Measurements from ENCODE around the gene BRK1.
"Not testable (repeated sequence)": the region's sequence is repeated elsewhere in the genome, so short reads cannot be mapped to it uniquely, and the experiment has no call there.

BRK1 gene

GRCh38 chr3:10090179-10090578 is 25.3 kb upstream of the BRK1 start:
- WGBS (ENCODE audit: extremely low coverage, insufficient coverage, low lambda C conversion rate), result no CpG with 5 or more reads among the region's 6 CpGs
- no peak for DNase-seq
- Histone ChIP-seq H3K56ac (ENCODE audit: low read length) (no peak overlapping the region), H3K27me3 (ENCODE audit: insufficient read depth, low read length, poor library complexity) (no peaks in the 10 kb centered on the region), H3K4me1 (ENCODE audit: control insufficient read depth, low read depth, low read length) (no peaks in the 10 kb centered on the region), H3K27ac (ENCODE audit: low read depth, low read length) (no peak overlapping the region), H3K9ac (ENCODE audit: low read length) (no peak overlapping the region), H2BK15ac (replicated peaks; ENCODE audit: low read depth) (no peak overlapping the region), H2AK5ac (ENCODE audit: low read length) (no peak overlapping the region), H4K5ac (ENCODE audit: low read length) (no peak overlapping the region), H3K18ac (ENCODE audit: low read length) (no peak overlapping the region), H3K23ac (ENCODE audit: low read length) (no peak overlapping the region), H3K79me2 (ENCODE audit: control insufficient read depth, insufficient read depth, low read length) (no peaks in the 10 kb centered on the region), H3K36me3 (ENCODE audit: control insufficient read depth, insufficient read depth, low read length) (peaks cover 17% of the 10 kb centered on the region), H4K8ac (ENCODE audit: low read depth, low read length) (no peak overlapping the region), H3K4me3 (ENCODE audit: low read length) (no peak overlapping the region), H3K4ac (ENCODE audit: low read depth, low read length) (no peak overlapping the region), H2BK5ac (ENCODE audit: low read length) (no peak overlapping the region), H3K79me1 (ENCODE audit: low read length) (no peaks in the 10 kb centered on the region), H2BK120ac (ENCODE audit: low read depth, low read length) (no peak overlapping the region), H3K4me2 (ENCODE audit: low read length) (no peak overlapping the region)

DNA sequence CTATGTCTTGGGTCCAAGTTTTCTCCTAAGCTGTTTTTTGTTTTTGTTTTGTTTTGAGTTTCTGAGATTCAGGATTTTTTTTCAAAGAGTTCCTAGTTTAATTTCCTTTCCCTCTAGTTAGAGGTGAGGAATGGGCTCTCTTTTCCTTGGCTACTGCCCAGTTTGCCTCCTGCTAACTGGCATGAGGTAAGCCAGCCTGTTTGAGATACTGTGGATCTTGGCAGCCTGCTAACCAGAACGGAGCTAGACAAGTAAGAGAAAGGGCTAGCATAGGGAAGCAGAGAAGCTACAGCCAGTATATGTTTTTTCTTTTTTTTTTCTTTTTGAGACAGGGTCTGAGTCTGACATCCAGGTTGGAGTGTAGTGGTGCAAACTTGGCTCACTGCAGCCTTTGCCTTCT is 24.7 kb upstream of the BRK1 start:
- H2BK15ac ChIP-seq (replicated peaks; ENCODE audit: low read depth); H2BK120ac ChIP-seq (ENCODE audit: low read depth, low read length); H3K4me1 ChIP-seq (ENCODE audit: control insufficient read depth, low read depth, low read length); H3K23ac ChIP-seq (ENCODE audit: low read length); H3K27me3 ChIP-seq (ENCODE audit: insufficient read depth, low read length, poor library complexity); H4K8ac ChIP-seq (ENCODE audit: low read depth, low read length); H3K79me1 ChIP-seq (ENCODE audit: low read length); H3K27ac ChIP-seq (ENCODE audit: low read depth, low read length); H3K4ac ChIP-seq (ENCODE audit: low read depth, low read length); H3K4me2 ChIP-seq (ENCODE audit: low read length); H3K56ac ChIP-seq (ENCODE audit: low read length); H3K9ac ChIP-seq (ENCODE audit: low read length); H3K18ac ChIP-seq (ENCODE audit: low read length); H2BK5ac ChIP-seq (ENCODE audit: low read length); H4K5ac ChIP-seq (ENCODE audit: low read length); DNase-seq; H3K79me2 ChIP-seq (ENCODE audit: control insufficient read depth, insufficient read depth, low read length); H2AK5ac ChIP-seq (ENCODE audit: low read length); H3K4me3 ChIP-seq (ENCODE audit: low read length): not testable (repeated sequence)
- no CpG with 5 or more reads among the region's 1 CpG for WGBS (ENCODE audit: extremely low coverage, insufficient coverage, low lambda C conversion rate)
- H3K36me3 ChIP-seq (ENCODE audit: control insufficient read depth, insufficient read depth, low read length), result peaks cover 17% of the 10 kb centered on the region

- H2AK5ac ChIP-seq (ENCODE audit: low read length); H3K23ac ChIP-seq (ENCODE audit: low read length); H3K56ac ChIP-seq (ENCODE audit: low read length); H3K79me1 ChIP-seq (ENCODE audit: low read length); H3K18ac ChIP-seq (ENCODE audit: low read length); H3K4ac ChIP-seq (ENCODE audit: low read depth, low read length); DNase-seq; H2BK15ac ChIP-seq (replicated peaks; ENCODE audit: low read depth); H3K9ac ChIP-seq (ENCODE audit: low read length); H2BK120ac ChIP-seq (ENCODE audit: low read depth, low read length); H3K27me3 ChIP-seq (ENCODE audit: insufficient read depth, low read length, poor library complexity); H2BK5ac ChIP-seq (ENCODE audit: low read length); H4K5ac ChIP-seq (ENCODE audit: low read length); H4K8ac ChIP-seq (ENCODE audit: low read depth, low read length); H3K79me2 ChIP-seq (ENCODE audit: control insufficient read depth, insufficient read depth, low read length); H3K4me3 ChIP-seq (ENCODE audit: low read length); H3K4me1 ChIP-seq (ENCODE audit: control insufficient read depth, low read depth, low read length); H3K27ac ChIP-seq (ENCODE audit: low read depth, low read length); H3K4me2 ChIP-seq (ENCODE audit: low read length): not testable (repeated sequence)
- H3K36me3 ChIP-seq (ENCODE audit: control insufficient read depth, insufficient read depth, low read length), result peaks cover 15% of the 10 kb centered on the region
- WGBS (ENCODE audit: extremely low coverage, insufficient coverage, low lambda C conversion rate), result no CpG with 5 or more reads among the region's 2 CpGs
Measured at GRCh38 chr3:10091387-10091786, 24.1 kb upstream of the BRK1 start.

- H3K23ac ChIP-seq (ENCODE audit: low read length), result no peak overlapping the region
- H3K4ac ChIP-seq (ENCODE audit: low read depth, low read length), result no peak overlapping the region
- no peaks in the 10 kb centered on the region for H3K4me1 ChIP-seq (ENCODE audit: control insufficient read depth, low read depth, low read length)
- no peaks in the 10 kb centered on the region for H3K27me3 ChIP-seq (ENCODE audit: insufficient read depth, low read length, poor library complexity)
- no peak overlapping the region for H3K27ac ChIP-seq (ENCODE audit: low read depth, low read length)
- H3K4me2 ChIP-seq (ENCODE audit: low read length), result no peak overlapping the region
- no peaks in the 10 kb centered on the region for H3K79me1 ChIP-seq (ENCODE audit: low read length)
- no peak overlapping the region for H4K5ac ChIP-seq (ENCODE audit: low read length)
- peaks cover 15% of the 10 kb centered on the region for H3K36me3 ChIP-seq (ENCODE audit: control insufficient read depth, insufficient read depth, low read length)
- H3K56ac ChIP-seq (ENCODE audit: low read length), result no peak overlapping the region
- no peak overlapping the region for H2BK120ac ChIP-seq (ENCODE audit: low read depth, low read length)
- no peaks in the 10 kb centered on the region for H3K79me2 ChIP-seq (ENCODE audit: control insufficient read depth, insufficient read depth, low read length)
- no peak overlapping the region for H2BK15ac ChIP-seq (replicated peaks; ENCODE audit: low read depth)
- H3K9ac ChIP-seq (ENCODE audit: low read length), result no peak overlapping the region
- no peak overlapping the region for H4K8ac ChIP-seq (ENCODE audit: low read depth, low read length)
- no peak overlapping the region for H2BK5ac ChIP-seq (ENCODE audit: low read length)
- H3K4me3 ChIP-seq (ENCODE audit: low read length), result no peak overlapping the region
- no CpG with 5 or more reads among the region's 3 CpGs for WGBS (ENCODE audit: extremely low coverage, insufficient coverage, low lambda C conversion rate)
- no peak overlapping the region for H2AK5ac ChIP-seq (ENCODE audit: low read length)
- DNase-seq, result no peak
- H3K18ac ChIP-seq (ENCODE audit: low read length), result no peak overlapping the region
Measured at GRCh38 chr3:10093678-10094077, 21.8 kb upstream of the BRK1 start.

DNA sequence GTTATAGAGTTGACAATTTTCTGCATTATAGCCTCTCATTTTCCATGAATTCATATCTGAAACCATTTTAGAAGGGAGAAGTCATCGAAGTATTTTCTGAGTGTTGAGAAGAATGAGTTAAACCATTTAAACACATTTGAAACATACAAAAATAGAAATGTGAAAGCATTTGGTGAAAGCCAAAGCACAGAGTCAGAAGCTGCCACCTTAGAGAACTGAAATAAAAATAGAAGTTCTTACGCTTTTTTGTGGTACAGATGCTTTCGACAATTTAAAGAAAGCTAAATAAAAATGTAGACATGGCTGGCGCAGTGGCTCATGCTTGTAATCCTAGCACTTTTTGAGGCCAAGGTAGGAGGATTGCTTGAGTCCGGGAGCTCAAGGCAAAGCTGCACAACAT is 16.4 kb upstream of the BRK1 start:
- no CpG with 5 or more reads among the region's 5 CpGs for WGBS (ENCODE audit: extremely low coverage, insufficient coverage, low lambda C conversion rate)
- no peak for DNase-seq
- H2BK15ac ChIP-seq (replicated peaks; ENCODE audit: low read depth), result no peak overlapping the region

GRCh38 chr3:10106919-10107318 is 8.6 kb upstream of the BRK1 start:
- Histone ChIP-seq H2AK5ac (ENCODE audit: low read length) (no peak overlapping the region), H4K5ac (ENCODE audit: low read length) (no peak overlapping the region), H3K23ac (ENCODE audit: low read length) (no peak overlapping the region), H3K27ac (ENCODE audit: low read depth, low read length) (no peak overlapping the region), H2BK5ac (ENCODE audit: low read length) (no peak overlapping the region), H3K4me2 (ENCODE audit: low read length) (no peak overlapping the region), H2BK15ac (replicated peaks; ENCODE audit: low read depth) (no peak overlapping the region), H3K4ac (ENCODE audit: low read depth, low read length) (no peak overlapping the region), H3K36me3 (ENCODE audit: control insufficient read depth, insufficient read depth, low read length) (no peaks in the 10 kb centered on the region), H3K79me1 (ENCODE audit: low read length) (no peaks in the 10 kb centered on the region), H3K4me3 (ENCODE audit: low read length) (no peak overlapping the region), H3K18ac (ENCODE audit: low read length) (no peak overlapping the region), H3K4me1 (ENCODE audit: control insufficient read depth, low read depth, low read length) (no peaks in the 10 kb centered on the region), H3K56ac (ENCODE audit: low read length) (no peak overlapping the region), H2BK120ac (ENCODE audit: low read depth, low read length) (no peak overlapping the region), H3K9ac (ENCODE audit: low read length) (no peak overlapping the region), H3K27me3 (ENCODE audit: insufficient read depth, low read length, poor library complexity) (no peaks in the 10 kb centered on the region), H4K8ac (ENCODE audit: low read depth, low read length) (no peak overlapping the region), H3K79me2 (ENCODE audit: control insufficient read depth, insufficient read depth, low read length) (no peaks in the 10 kb centered on the region)
- WGBS (ENCODE audit: extremely low coverage, insufficient coverage, low lambda C conversion rate), result no CpG with 5 or more reads among the region's 2 CpGs
- no peak for DNase-seq

More for the DNA sequence above, 16.4 kb upstream of the BRK1 start:
- no peaks in the 10 kb centered on the region for H3K27me3 ChIP-seq (ENCODE audit: insufficient read depth, low read length, poor library complexity)
- no peak overlapping the region for H3K4ac ChIP-seq (ENCODE audit: low read depth, low read length)
- no peak overlapping the region for H3K9ac ChIP-seq (ENCODE audit: low read length)
- H4K5ac ChIP-seq (ENCODE audit: low read length), result no peak overlapping the region
- no peak overlapping the region for H2BK120ac ChIP-seq (ENCODE audit: low read depth, low read length)
- no peak overlapping the region for H3K4me3 ChIP-seq (ENCODE audit: low read length)
- no peaks in the 10 kb centered on the region for H3K4me1 ChIP-seq (ENCODE audit: control insufficient read depth, low read depth, low read length)
- no peaks in the 10 kb centered on the region for H3K79me1 ChIP-seq (ENCODE audit: low read length)
- H3K18ac ChIP-seq (ENCODE audit: low read length), result no peak overlapping the region
- H3K56ac ChIP-seq (ENCODE audit: low read length), result no peak overlapping the region
- no peak overlapping the region for H2AK5ac ChIP-seq (ENCODE audit: low read length)
- no peak overlapping the region for H3K4me2 ChIP-seq (ENCODE audit: low read length)
- H3K23ac ChIP-seq (ENCODE audit: low read length), result no peak overlapping the region
- peaks cover 8% of the 10 kb centered on the region for H3K36me3 ChIP-seq (ENCODE audit: control insufficient read depth, insufficient read depth, low read length)
- H3K27ac ChIP-seq (ENCODE audit: low read depth, low read length), result no peak overlapping the region
- H3K79me2 ChIP-seq (ENCODE audit: control insufficient read depth, insufficient read depth, low read length), result no peaks in the 10 kb centered on the region
- H4K8ac ChIP-seq (ENCODE audit: low read depth, low read length), result no peak overlapping the region
- H2BK5ac ChIP-seq (ENCODE audit: low read length), result no peak overlapping the region
